ENCODE results near the gene ZNF443. TPM values are rescaled to one million over a fixed set of nuclear protein-coding genes. Genes with fewer than 3 reads are reported as not detected.

Gene ZNF443
- total and polyA plus RNA-seq, 2 donors (not counting 3 experiments of a cell fraction or from before 2014, with no cell fraction given), result 0.65 to 3.4 TPM

- CTCF ChIA-PET, result no interaction called here
- Histone ChIP-seq H3K9me1 (replicated peaks; ENCODE audit: control insufficient read depth, extremely low read depth, insufficient read depth, low read length) (no peaks in the 10 kb centered on the region), H3K79me2 (ENCODE audit: control insufficient read depth, insufficient read depth, low read length) (no peaks in the 10 kb centered on the region), H3K4me2 (ENCODE audit: insufficient read depth, low read length) (no peak overlapping the region), H3K4me1 (ENCODE audit: control insufficient read depth, extremely low read depth, insufficient read depth, low read length) (no peaks in the 10 kb centered on the region), H3K9me3 (replicated peaks; ENCODE audit: control insufficient read depth, insufficient read depth, low read length) (no peaks in the 10 kb centered on the region), H3K27ac (ENCODE audit: insufficient read depth, low read depth, low read length) (no peak overlapping the region), H3K36me3 (ENCODE audit: control insufficient read depth in 2 of 2, extremely low read depth in 1 of 2, insufficient read depth in 2 of 2, low read length in 2 of 2) (no peaks in the 10 kb centered on the region), H4K20me1 (replicated peaks; ENCODE audit: control insufficient read depth, extremely low read depth, insufficient read depth, low read length) (no peaks in the 10 kb centered on the region), H3K9ac (replicated peaks; ENCODE audit: extremely low read depth, insufficient read depth, low read length) (no peak overlapping the region), H3K4me3 (replicated peaks in 1 of 3; ENCODE audit: insufficient read depth in 1 of 3, low read depth in 1 of 3, low read length in 3 of 3) (no peak overlapping the region), H3K27me3 (ENCODE audit: control insufficient read depth in 2 of 2, insufficient read depth in 2 of 2, low read length in 2 of 2) (no peaks in the 10 kb centered on the region), H2AFZ (ENCODE audit: low read depth, low read length) (no peak overlapping the region)
- dilution Hi-C loops (cut with MboI; ENCODE audit: extremely low pct_ligation_motif_present, low sequenced_read_pairs) (no loop called here), intact Hi-C loops (cut with micrococcal nuclease) (no loop called here)
- BruUV-seq (replicated peaks), result no TSS peak
- no peak for DNase-seq (ENCODE audit: low read depth, low spot score)
- POLR2A ChIA-PET, result no interaction called here
- FAIRE-seq, result no peak
- no peak for TF ChIP-seq POLR2AphosphoS5 (IDR thresholded peaks at IDR 0.05; ENCODE audit: insufficient read depth, low read depth, low read length)
- TF ChIP-seq, protein P1, sequence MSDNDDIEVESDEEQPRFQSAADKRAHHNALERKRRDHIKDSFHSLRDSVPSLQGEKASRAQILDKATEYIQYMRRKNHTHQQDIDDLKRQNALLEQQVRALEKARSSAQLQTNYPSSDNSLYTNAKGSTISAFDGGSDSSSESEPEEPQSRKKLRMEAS (IDR thresholded peaks at IDR 0.05; ENCODE audit: insufficient read depth, insufficient read length), result no peak
- TF ChIP-seq POLR2A (IDR thresholded peaks at IDR 0.05; ENCODE audit: low read depth, low read length), result no peak
- TF ChIP-seq GATA2 (IDR thresholded peaks at IDR 0.05; ENCODE audit: insufficient read depth, insufficient read length, low read depth, low read length), result no peak
- TF ChIP-seq, protein P2, sequence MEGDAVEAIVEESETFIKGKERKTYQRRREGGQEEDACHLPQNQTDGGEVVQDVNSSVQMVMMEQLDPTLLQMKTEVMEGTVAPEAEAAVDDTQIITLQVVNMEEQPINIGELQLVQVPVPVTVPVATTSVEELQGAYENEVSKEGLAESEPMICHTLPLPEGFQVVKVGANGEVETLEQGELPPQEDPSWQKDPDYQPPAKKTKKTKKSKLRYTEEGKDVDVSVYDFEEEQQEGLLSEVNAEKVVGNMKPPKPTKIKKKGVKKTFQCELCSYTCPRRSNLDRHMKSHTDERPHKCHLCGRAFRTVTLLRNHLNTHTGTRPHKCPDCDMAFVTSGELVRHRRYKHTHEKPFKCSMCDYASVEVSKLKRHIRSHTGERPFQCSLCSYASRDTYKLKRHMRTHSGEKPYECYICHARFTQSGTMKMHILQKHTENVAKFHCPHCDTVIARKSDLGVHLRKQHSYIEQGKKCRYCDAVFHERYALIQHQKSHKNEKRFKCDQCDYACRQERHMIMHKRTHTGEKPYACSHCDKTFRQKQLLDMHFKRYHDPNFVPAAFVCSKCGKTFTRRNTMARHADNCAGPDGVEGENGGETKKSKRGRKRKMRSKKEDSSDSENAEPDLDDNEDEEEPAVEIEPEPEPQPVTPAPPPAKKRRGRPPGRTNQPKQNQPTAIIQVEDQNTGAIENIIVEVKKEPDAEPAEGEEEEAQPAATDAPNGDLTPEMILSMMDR (IDR thresholded peaks at IDR 0.05; ENCODE audit: extremely low read depth in 1 of 2, insufficient read depth in 1 of 2, low read depth in 1 of 2, low read length in 2 of 2), result no peak
Observed at GRCh38 chr19:12411893-12412292, 28.9 kb downstream of the ZNF443 start.

Data from endothelial cell of umbilical vein (primary cell).